CMK (cell line): ENCODE results near the gene PRPS2.

ENCODE experiments used
- DNase-seq: peaks from one replicate; pipeline ENCODE4 v3.0.0-alpha.2; 2010; ENCODE audit warnings: low read depth

Gene PRPS2

GRCh38 chrX:12817528-12817927 lies 26.3 kb downstream of the PRPS2 start:
- no peak for DNase-seq

- no peak for DNase-seq
Measured at GRCh38 chrX:12819222-12819621, 28.0 kb downstream of the PRPS2 start.

- no peak for DNase-seq
Measured at GRCh38 chrX:12820737-12821136, 29.5 kb downstream of the PRPS2 start.

- DNase-seq: no peak
Measured at GRCh38 chrX:12824944-12825343, 33.7 kb downstream of the PRPS2 start.

- no peak for DNase-seq
Measured at GRCh38 chrX:12825801-12826200, 34.6 kb downstream of the PRPS2 start.

- no peak for DNase-seq
Measured at GRCh38 chrX:12843061-12843667, 52.0 kb downstream of the PRPS2 start.

GRCh38 chrX:12843668-12844279 lies 52.6 kb downstream of the PRPS2 start:
- DNase-seq: no peak

- DNase-seq: no peak
Measured at GRCh38 chrX:12844319-12844718, 53.1 kb downstream of the PRPS2 start.

- DNase-seq: no peak
Measured at GRCh38 chrX:12865359-12865758, 74.1 kb downstream of the PRPS2 start.

GRCh38 chrX:12866451-12867377 lies 75.5 kb downstream of the PRPS2 start, which contains the start of gene TLR7:
Gene TLR7 (plus strand): TSS chrX:12867072. CDS start chrX:12867579, 507 bp downstream.
- DNase-seq: no peak

- no peak for DNase-seq
Measured at GRCh38 chrX:12867685-12868084, 76.5 kb downstream of the PRPS2 start.

GRCh38 chrX:12868747-12869146 lies 77.5 kb downstream of the PRPS2 start:
- no peak for DNase-seq

- DNase-seq: no peak
Measured at GRCh38 chrX:12871257-12871656, 80.0 kb downstream of the PRPS2 start.

GRCh38 chrX:12872741-12873140 lies 81.5 kb downstream of the PRPS2 start:
- no peak for DNase-seq
